ENCODE results near the gene CCSER1.
"Not testable (repeated sequence)": the region's sequence is repeated elsewhere in the genome, so short reads cannot be mapped to it uniquely, and the experiment has no call there.

CCSER1 gene

DNA sequence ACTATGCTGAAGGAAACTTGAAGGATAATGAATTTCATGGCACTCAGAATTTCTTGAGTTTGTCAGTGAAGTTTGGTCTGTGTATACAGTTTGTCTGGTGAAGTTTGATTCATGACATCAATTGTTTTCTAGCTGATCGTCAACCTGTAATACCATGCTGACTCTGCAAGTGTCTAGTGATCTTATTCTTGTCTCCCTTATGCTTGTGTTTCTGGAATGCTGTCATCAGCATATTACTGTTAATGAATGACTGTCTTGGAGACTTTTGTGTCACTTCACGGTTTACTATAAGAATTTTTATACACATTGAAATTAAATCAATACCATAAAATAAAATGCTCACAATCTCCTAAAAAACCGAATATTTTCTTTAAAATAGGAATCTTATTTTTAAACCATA is 779.0 kb downstream of the CCSER1 start:
- H3K79me2 ChIP-seq (ENCODE audit: insufficient read depth, low read length) = no peaks in the 10 kb centered on the region

DNA sequence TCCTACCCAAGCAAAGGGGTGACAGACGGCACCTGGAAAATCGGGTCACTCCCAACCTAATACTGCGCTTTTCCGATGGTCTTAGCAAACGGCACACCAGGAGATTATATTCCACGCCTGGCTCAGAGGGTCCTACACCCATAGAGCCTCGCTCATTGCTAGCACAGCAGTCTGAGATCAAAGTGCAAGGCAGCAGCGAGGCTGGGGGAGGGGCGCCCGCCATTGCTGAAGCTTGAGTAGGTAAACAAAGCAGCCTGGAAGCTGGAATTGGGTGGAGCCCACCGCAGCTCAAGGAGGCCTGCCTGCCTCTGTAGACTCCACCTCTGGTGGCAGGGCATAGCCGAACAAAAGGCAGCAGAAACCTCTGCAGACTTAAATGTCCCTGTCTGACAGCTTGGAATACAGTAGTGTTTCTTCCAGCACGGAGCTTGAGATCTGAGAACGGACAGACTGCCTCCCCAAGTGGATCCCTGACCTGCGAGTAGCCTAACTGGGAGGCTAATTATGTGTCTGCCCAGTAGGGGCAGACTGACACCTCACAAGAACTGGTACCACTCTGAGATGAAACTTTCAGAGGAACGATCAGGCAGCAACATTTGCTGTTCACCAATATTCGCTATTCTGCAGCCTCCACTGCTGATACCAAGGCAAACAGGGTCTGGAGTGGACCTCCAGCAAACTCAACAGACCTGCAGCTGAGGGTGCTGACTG is 784.7 kb downstream of the CCSER1 start:
- not testable (repeated sequence) for H3K79me2 ChIP-seq (ENCODE audit: insufficient read depth, low read length); H3F3A ChIP-seq (ENCODE audit: insufficient read depth)

More for the DNA sequence above, 779.0 kb downstream of the CCSER1 start:
- Histone ChIP-seq H3F3A (ENCODE audit: insufficient read depth) (no peaks in the 10 kb centered on the region), H3K27me3 (ENCODE audit: low read length) (no peaks in the 10 kb centered on the region), H3K9me2 (replicated peaks; ENCODE audit: insufficient read depth, low read length) (no peaks in the 10 kb centered on the region), H3K4me2 (ENCODE audit: low read depth, low read length, poor library complexity, severe bottlenecking) (no peak overlapping the region), H3K9ac (ENCODE audit: low read length) (no peak overlapping the region), H3K27ac (ENCODE audit: low read depth, low read length) (no peak overlapping the region), H3K36me3 (ENCODE audit: low read length) (no peaks in the 10 kb centered on the region), H3K9me3 (ENCODE audit: insufficient read depth, low read length) (no peaks in the 10 kb centered on the region), H2AFZ (ENCODE audit: low read depth, low read length, severe bottlenecking) (no peak overlapping the region), H4K20me1 (ENCODE audit: low read depth, low read length) (no peaks in the 10 kb centered on the region), H3K4me3 (ENCODE audit: insufficient read depth, low read length, poor library complexity, severe bottlenecking) (no peak overlapping the region)
- TF ChIP-seq, protein P1, sequence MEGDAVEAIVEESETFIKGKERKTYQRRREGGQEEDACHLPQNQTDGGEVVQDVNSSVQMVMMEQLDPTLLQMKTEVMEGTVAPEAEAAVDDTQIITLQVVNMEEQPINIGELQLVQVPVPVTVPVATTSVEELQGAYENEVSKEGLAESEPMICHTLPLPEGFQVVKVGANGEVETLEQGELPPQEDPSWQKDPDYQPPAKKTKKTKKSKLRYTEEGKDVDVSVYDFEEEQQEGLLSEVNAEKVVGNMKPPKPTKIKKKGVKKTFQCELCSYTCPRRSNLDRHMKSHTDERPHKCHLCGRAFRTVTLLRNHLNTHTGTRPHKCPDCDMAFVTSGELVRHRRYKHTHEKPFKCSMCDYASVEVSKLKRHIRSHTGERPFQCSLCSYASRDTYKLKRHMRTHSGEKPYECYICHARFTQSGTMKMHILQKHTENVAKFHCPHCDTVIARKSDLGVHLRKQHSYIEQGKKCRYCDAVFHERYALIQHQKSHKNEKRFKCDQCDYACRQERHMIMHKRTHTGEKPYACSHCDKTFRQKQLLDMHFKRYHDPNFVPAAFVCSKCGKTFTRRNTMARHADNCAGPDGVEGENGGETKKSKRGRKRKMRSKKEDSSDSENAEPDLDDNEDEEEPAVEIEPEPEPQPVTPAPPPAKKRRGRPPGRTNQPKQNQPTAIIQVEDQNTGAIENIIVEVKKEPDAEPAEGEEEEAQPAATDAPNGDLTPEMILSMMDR (IDR thresholded peaks at IDR 0.05; ENCODE audit: insufficient read depth, low read length, poor library complexity, severe bottlenecking) = no peak

DNA sequence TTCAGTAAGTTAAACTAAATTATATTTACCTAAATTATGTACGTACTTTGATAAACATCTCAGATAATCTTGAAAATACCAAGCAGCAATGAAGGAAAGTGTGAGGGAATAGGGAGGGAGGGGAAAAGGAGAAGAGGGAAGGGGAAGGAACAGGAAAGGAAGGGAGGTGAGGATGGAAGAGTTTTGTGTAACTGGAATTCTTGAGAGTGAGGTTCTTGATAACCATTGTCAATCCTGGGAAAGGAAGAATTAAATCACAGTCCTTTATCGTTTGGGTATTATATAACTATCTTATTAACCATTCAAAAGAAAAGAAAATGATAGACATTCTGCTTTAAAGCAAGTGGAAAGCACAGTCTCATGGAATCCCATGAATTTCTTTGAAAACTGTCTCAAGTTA is 795.0 kb downstream of the CCSER1 start:
- Histone ChIP-seq H3K9me3 (ENCODE audit: insufficient read depth, low read length) (no peaks in the 10 kb centered on the region), H3K4me2 (ENCODE audit: low read depth, low read length, poor library complexity, severe bottlenecking) (no peak overlapping the region), H3K79me2 (ENCODE audit: insufficient read depth, low read length) (no peaks in the 10 kb centered on the region), H3K9me2 (replicated peaks; ENCODE audit: insufficient read depth, low read length) (no peaks in the 10 kb centered on the region), H4K20me1 (ENCODE audit: low read depth, low read length) (no peaks in the 10 kb centered on the region), H3K4me3 (ENCODE audit: insufficient read depth, low read length, poor library complexity, severe bottlenecking) (no peak overlapping the region), H3K27me3 (ENCODE audit: low read length) (no peaks in the 10 kb centered on the region), H3K9ac (ENCODE audit: low read length) (no peak overlapping the region), H3K36me3 (ENCODE audit: low read length) (no peaks in the 10 kb centered on the region), H3K27ac (ENCODE audit: low read depth, low read length) (no peak overlapping the region), H2AFZ (ENCODE audit: low read depth, low read length, severe bottlenecking) (no peak overlapping the region), H3F3A (ENCODE audit: insufficient read depth) (no peaks in the 10 kb centered on the region)
- TF ChIP-seq, protein P1 (IDR thresholded peaks at IDR 0.05; ENCODE audit: insufficient read depth, low read length, poor library complexity, severe bottlenecking) = no peak

More for the DNA sequence above, 784.7 kb downstream of the CCSER1 start:
- H3K9me3 ChIP-seq (ENCODE audit: insufficient read depth, low read length); H3K27ac ChIP-seq (ENCODE audit: low read depth, low read length); H3K27me3 ChIP-seq (ENCODE audit: low read length); H2AFZ ChIP-seq (ENCODE audit: low read depth, low read length, severe bottlenecking); H3K9ac ChIP-seq (ENCODE audit: low read length); H3K4me2 ChIP-seq (ENCODE audit: low read depth, low read length, poor library complexity, severe bottlenecking); H3K4me3 ChIP-seq (ENCODE audit: insufficient read depth, low read length, poor library complexity, severe bottlenecking); H3K9me2 ChIP-seq (replicated peaks; ENCODE audit: insufficient read depth, low read length); H3K36me3 ChIP-seq (ENCODE audit: low read length); H4K20me1 ChIP-seq (ENCODE audit: low read depth, low read length): not testable (repeated sequence)

DNA sequence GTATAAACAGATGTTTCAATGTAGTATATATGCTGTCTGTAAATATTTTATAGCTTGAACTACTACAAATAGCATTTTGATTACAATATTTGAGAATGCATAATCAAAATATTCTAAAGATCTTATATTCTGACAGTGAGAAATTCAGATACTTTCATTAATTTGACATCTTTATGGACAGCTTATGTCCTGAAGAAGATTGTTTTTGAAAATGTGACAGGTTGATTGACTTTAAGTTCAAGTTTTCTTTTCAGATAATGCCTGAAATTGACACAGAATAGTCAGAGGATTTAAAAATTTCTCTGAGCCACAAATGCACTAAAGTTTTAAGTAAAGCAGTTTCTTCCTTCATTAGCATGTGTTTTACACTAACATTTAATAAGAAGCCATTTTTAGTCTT is 799.8 kb downstream of the CCSER1 start:
- Histone ChIP-seq H3K9me2 (replicated peaks; ENCODE audit: insufficient read depth, low read length) (no peaks in the 10 kb centered on the region), H3K27me3 (ENCODE audit: low read length) (no peaks in the 10 kb centered on the region), H2AFZ (ENCODE audit: low read depth, low read length, severe bottlenecking) (no peak overlapping the region), H3K27ac (ENCODE audit: low read depth, low read length) (no peak overlapping the region), H3K4me2 (ENCODE audit: low read depth, low read length, poor library complexity, severe bottlenecking) (no peak overlapping the region), H3K79me2 (ENCODE audit: insufficient read depth, low read length) (no peaks in the 10 kb centered on the region), H3K9ac (ENCODE audit: low read length) (no peak overlapping the region), H3K4me3 (ENCODE audit: insufficient read depth, low read length, poor library complexity, severe bottlenecking) (no peak overlapping the region), H4K20me1 (ENCODE audit: low read depth, low read length) (no peaks in the 10 kb centered on the region), H3K9me3 (ENCODE audit: insufficient read depth, low read length) (no peaks in the 10 kb centered on the region), H3K36me3 (ENCODE audit: low read length) (no peaks in the 10 kb centered on the region), H3F3A (ENCODE audit: insufficient read depth) (no peaks in the 10 kb centered on the region)
- TF ChIP-seq, protein P1 (IDR thresholded peaks at IDR 0.05; ENCODE audit: insufficient read depth, low read length, poor library complexity, severe bottlenecking) = no peak
- no peak for TF ChIP-seq EZH2phosphoT487 (conservative IDR thresholded peaks at IDR 0.05; ENCODE audit: low read length)

Measured in SU-DHL-6 (cell line).